Measurements from ENCODE around the gene RAF1. TPM values are rescaled to one million over a fixed set of nuclear protein-coding genes. Genes with fewer than 3 reads are reported as not detected.
A peak's percentile ranks its signal among the peaks of the same experiment; 100 is the strongest.
"Not testable (repeated sequence)": the region's sequence is repeated elsewhere in the genome, so short reads cannot be mapped to it uniquely, and the experiment has no call there.

RAF1 gene
- total RNA-seq, 1 experiment from 2014 or later: 81.5 TPM

- DNase-seq (ENCODE audit: low spot score): no peak
These were observed 13.7 kb upstream of the RAF1 start for GRCh38 chr3:12677616-12678015.

DNA sequence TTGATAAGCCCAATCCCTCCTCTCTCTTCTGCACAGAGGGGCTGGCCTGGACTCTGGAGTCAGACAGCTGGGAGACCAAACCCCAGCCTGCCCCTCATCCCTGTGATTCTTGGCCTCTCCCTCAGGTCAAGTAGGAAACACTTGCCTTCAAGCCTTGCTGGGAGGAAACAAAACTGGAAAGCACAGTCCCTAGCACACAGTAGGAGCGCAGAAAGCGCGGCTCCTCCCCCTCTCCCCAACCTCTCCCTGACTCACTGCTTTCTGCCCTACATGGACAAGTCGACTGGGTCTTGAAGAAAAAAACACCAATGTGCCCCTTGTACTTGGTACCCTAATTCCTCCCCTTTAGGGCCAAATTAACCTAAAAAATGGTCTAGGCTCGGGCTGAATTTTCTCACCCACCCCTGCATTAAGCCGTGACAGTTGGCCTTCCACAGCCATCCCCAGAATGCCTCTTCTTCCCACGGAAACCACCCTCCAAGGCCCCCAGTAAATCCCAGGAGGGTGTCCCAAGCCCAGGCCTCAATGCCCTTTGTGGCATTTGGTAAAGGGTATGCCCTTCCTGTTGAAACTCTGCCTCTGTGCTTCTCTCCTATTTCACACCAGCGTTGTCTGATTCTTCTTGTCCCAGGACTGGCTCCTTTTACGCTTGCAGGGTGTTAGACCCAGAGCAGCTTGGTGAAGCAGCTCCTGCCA is 11.3 kb upstream of the RAF1 start:
- DNase-seq (ENCODE audit: low spot score): no peak

DNA sequence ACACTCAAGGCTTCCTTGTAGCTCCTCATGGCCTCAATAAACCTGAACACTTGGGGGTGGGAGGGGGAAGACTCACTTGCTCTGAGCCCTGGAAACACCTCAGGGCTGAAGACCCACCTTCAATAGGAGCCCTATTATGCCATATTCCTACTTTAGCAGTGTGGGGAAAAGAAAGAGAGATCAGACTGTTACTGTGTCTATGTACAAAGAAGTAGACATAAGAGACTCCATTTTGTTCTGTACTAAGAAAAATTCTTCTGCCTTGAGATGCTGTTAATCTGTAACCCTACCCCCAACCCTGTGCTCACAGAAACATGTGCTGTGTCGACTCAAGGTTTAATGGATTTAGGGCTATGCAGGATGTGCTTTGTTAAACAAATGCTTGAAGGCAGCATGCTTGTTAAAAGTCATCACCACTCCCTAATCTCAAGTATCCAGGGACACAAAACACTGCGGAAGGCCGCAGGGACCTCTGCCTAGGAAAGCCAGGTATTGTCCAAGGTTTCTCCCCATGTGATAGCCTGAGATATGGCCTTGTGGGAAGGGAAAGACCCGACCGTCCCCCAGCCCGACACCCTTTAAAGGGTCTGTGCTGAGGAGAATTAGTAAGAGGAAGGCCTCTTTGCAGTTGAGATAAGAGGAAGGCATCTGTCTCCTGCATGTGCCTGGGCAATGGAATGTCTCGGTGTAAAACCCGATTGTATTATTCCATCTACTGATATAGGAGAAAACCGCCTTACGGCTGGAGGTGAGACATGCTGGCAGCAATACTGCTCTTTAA is 10.2 kb upstream of the RAF1 start:
- DNase-seq (ENCODE audit: low spot score): not testable (repeated sequence)

DNA sequence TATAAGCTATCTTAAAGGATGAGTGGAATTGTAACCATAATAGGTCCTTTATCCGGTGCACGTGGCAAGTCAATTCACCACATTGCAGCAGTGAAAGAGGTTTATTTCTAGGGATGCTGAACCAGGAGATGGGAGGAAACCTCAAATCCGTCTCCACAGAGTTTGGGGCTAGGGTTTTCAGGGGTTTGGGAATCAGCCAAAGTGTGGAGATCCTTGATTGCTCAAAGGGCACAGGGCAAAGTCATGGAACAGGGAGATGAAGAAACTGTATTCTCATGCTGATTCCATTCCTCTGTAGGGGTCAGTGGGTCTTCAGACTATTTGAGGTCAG is 7.2 kb upstream of the RAF1 start:
- no peak for DNase-seq (ENCODE audit: low spot score)

- DNase-seq (ENCODE audit: low spot score): no peak
These were observed 6.6 kb upstream of the RAF1 start for GRCh38 chr3:12670365-12671119.

DNA sequence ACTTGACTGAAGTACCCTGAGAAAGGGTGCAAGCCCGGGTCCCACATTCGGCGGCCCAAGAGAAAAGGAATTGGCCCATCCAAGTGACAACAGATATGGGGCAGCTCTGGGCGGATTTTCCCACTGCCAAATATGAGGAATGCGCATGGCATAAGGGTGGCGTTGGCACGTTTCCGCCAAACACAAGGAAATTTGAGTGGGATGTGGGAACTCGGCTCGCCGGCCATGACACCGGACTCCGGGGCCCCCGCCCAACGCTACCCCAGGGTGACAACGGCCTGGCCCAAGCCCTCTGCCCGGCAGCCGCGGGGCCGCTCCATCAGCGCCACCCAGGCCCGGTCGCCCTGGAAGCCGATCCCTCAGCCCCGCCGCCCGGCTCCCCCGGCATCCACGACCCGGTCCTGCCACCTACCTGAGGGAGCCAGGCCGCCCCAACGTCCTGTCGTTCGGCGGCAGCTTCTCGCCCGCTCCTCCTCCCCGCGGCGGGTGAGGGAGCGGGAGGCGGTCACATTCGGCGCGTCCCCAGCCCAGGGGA is 449 bp downstream of the RAF1 start:
- DNase-seq (ENCODE audit: low spot score): no peak

- DNase-seq (ENCODE audit: low spot score): no peak
These were observed 1.1 kb downstream of the RAF1 start for GRCh38 chr3:12662593-12663400.

DNA sequence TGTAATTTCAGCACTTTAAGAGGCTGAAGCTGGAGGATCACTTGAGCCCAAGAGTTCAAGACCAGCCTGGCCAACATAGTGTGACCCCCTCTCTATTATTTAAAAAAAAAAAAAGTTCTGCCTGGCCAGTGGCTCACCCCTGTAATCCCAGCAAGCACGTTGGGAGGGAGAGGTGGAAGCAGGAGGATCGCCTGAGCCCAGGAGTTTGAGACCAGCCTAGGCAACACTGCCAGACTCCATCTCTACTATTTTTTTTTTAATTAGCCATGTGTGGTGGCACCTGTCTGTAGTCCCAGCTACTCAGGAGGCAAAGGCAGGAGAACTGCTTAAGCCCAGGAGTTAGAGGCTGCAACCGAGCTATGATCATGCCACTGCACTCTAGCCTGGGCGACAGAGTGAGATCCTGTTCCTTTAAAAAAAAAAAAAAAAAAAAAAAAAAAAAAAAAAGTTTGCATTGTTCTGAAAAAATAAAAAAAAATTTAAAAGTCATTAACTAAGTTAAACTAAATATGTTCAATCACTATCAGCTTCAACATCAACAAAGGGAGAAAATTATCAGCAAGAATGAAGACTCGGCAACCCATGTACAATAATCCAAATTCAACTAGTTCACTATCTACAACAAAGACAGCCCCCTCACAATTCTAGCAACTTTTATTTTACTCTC is 1.9 kb downstream of the RAF1 start:
- DNase-seq (ENCODE audit: low spot score): no peak

GRCh38 chr3:12661375-12661774 is 2.5 kb downstream of the RAF1 start:
- not testable (repeated sequence) for DNase-seq (ENCODE audit: low spot score)

DNA sequence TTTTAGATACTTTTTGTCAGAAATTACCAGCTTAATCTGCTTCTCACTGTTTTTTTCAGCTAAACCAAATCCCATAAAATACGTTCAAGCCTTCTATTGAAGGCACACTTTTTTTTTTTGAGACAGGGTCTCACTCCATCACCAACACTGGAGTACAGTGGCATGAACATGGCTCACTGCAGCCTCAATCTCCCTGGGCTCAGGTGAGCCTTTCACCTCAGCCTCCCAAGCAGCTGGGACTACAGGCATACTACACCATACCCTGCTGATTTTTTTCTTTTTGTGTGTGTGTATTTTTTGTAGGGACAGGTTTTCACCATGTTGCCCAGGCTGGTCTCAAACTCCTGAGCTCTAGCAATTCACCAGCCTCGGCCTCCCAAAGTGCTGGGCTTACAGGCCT is 3.7 kb downstream of the RAF1 start:
- no peak for DNase-seq (ENCODE audit: low spot score)

- no peak for DNase-seq (ENCODE audit: low spot score)
These were observed 4.5 kb downstream of the RAF1 start for GRCh38 chr3:12659316-12660015.

DNA sequence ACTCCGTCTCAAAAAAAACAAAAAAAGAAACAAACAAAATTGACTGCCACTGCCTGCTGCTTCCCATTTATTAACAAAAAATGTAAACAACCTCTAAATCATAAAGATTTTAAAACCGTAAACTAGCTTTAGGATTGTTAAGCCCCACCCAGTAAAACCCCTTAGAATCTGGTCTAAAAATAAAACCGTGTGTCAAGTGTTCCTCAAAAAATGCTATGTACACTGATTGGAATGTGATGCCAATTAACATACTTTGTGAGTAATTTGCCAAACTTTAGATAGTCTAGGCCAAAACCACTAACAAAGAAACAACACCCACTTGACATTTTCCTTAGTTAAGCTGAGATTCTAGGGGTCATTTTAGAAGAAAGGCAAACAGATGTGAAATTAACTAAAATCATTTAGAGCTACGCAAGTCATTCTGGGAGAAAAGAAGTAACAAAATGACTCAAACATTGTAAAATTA is 5.3 kb downstream of the RAF1 start:
- DNase-seq (ENCODE audit: low spot score): peak; percentile 63

DNA sequence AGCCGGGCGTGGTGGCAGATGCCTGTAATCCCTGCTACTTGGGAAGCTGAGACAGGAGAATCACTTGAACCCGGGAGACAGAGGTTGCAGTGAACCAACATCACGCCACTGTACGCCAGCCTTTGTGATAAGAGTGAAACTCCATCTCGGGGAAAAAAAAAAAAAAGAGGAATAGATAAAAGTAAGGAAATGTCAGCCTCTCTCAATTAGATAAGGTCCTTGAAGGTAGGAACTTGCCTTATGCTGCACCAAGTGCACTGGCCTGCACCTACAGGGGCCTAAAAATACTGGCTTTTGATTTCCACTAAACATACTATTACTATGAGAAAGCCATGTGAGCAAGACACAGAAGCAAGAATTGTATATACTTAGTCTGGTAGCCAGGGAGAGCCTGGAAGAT is 7.1 kb downstream of the RAF1 start:
- DNase-seq (ENCODE audit: low spot score): no peak

DNA sequence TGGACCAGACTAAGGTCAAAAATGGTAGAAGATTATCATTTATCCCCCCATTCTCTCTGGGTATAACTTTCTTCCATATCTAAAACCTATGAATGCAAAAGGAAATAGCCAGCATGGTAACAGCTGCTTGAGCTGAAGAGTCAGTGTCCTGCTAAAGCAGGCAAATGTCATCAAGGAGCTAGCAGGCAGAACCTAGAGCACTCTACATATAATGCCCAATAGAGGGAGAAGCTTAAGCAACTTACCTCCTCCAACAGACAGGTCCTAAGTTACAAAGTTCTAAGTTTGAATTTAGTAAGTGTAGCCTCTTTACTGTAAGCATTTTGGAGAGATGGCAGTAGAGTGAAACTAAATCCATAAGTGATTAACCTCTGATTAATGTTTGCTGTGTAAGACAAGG is 7.7 kb downstream of the RAF1 start:
- DNase-seq (ENCODE audit: low spot score): no peak

GRCh38 chr3:12655701-12656100 is 8.2 kb downstream of the RAF1 start:
- no peak for DNase-seq (ENCODE audit: low spot score)

- no peak for DNase-seq (ENCODE audit: low spot score)
These were observed 10.2 kb downstream of the RAF1 start for GRCh38 chr3:12653747-12654146.

DNA sequence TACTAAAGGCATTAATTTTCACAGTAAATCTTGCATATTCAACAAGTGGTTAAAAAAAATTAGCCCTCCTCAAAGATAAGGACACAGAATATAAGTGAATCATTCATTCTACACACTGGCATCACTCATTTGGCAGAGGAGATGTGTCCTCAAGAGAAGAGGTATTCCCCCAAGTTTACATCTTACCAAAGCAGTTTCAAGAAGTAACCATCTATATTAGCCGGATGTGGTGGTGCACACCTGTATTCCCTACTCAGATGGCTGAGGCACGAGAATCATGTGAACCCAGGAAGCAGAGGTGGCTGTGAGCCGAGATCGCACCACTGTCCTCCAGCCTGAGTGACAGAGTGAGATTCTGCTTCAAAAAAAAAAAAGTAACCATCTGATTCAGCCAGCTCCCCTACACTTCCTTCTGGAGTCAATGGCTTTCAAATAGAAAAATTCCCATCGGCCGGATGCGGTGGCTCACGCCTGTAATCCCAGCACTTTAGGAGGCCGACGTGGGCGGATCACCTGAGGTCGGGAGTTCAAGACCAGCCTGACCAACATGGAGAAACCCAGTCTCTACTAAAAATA is 15.4 kb downstream of the RAF1 start:
- no peak for DNase-seq (ENCODE audit: low spot score)

DNA sequence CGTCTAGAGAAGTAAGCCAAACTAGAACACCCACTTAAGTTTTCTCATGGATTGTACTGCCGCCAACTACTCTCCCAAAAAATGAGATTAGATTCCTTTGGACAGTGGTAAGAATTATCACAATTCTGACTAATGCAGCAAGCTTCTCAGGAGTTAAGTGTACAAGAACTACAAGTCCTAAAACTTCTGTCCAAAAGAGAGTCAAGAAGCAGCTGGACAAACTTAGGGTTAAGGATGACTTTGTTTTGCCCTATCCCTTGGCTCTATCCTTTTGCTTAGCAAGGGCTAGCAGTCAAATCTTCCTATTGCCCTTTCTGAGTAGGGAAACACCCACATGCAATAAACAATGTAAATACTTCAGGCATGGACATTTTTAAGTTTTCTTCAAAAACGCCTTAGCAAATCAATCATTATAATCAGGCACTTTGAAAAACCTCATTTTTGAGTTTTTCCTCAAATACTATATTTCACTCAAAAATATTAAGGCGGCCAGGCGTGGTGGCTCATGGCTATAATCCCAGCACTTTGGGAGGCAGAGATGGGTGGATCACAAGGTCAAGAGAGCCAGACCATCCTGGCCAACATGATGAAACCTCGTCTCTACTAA is 19.5 kb downstream of the RAF1 start:
- DNase-seq (ENCODE audit: low spot score): no peak

GRCh38 chr3:12643724-12644123 is 20.2 kb downstream of the RAF1 start:
- DNase-seq (ENCODE audit: low spot score): no peak

- DNase-seq (ENCODE audit: low spot score): no peak
These were observed 20.9 kb downstream of the RAF1 start for GRCh38 chr3:12643010-12643380.
